OCI-LY7 (cell line): ENCODE measurements around the gene NES.

ENCODE experiments used
- CTCF ChIP-seq: fragments of 200-600 bp; sonication (generic); conservative IDR thresholded peaks from 2 replicates; pipeline ENCODE4 v1.5.1; 2014; ENCODE audit warnings: mild to moderate bottlenecking, antibody characterized with exemption, low read length, moderate library complexity, mixed read lengths
- EZH2phosphoT487 ChIP-seq: fragments of 200-600 bp; sonication (generic); IDR thresholded peaks from 2 replicates; pipeline ENCODE4 v1.6.1; 2018; ENCODE audit warnings: low read depth, borderline replicate concordance, mild to moderate bottlenecking, mixed run types, antibody characterized with exemption, low read length, moderate library complexity, mixed read lengths

- TF ChIP-seq CTCF = no peak
- no peak for TF ChIP-seq EZH2phosphoT487
Measured at GRCh38 chr1:156706657-156707416, 29.6 kb upstream of the NES start.
